GM21515 (cell line): ENCODE results near the gene HAGHL.
A peak's percentile ranks its signal among the peaks of the same experiment; 100 is the strongest.
"Not testable (repeated sequence)": the region's sequence is repeated elsewhere in the genome, so short reads cannot be mapped to it uniquely, and the experiment has no call there.

Experiments used
- ATAC-seq: cut with Tn5 transposase; IDR thresholded peaks from one replicate; pipeline ENCODE4 v1.9.1; 2021; ENCODE audit not compliant: unreplicated experiment

HAGHL gene

DNA sequence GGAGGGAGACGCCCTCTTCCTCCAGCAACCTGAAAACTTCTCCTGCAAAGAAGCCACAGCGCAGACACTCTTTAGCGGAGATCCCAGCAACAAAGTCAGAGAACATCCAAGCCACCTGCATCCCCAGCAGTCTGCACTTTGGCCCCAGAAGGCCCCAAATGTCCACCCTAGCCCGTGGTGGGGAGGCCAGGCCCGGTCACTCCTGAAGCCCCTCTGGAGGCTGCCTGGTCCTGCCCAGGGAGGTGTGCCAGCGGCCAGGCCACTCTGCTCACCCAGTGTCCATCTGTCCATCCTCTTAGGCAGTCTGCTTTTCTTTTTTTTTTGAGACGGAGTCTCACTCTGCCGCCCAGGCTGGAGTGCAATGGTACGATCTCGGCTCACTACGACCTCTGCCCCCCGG is 5.4 kb downstream of the HAGHL start:
- ATAC-seq: no peak

DNA sequence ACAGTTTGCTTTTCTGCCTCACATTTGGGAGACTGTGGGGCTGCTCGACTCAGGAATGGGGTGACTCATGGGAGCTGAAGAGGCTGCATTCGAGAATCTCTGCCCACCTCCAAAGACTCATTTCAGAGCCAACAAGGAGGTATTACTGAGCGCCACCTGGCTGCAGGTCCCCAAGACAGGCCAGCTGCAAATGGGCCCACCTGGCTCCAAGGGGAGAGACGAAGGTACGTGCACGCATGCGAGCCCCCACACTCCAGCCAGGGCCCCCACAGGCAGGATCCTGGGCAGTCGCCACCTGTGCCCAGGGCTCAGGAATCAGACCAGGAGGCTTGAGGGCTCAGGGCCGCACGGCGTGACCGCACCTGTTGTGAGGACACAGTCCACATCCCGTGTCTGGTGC is 6.0 kb downstream of the HAGHL start:
- ATAC-seq: no peak

DNA sequence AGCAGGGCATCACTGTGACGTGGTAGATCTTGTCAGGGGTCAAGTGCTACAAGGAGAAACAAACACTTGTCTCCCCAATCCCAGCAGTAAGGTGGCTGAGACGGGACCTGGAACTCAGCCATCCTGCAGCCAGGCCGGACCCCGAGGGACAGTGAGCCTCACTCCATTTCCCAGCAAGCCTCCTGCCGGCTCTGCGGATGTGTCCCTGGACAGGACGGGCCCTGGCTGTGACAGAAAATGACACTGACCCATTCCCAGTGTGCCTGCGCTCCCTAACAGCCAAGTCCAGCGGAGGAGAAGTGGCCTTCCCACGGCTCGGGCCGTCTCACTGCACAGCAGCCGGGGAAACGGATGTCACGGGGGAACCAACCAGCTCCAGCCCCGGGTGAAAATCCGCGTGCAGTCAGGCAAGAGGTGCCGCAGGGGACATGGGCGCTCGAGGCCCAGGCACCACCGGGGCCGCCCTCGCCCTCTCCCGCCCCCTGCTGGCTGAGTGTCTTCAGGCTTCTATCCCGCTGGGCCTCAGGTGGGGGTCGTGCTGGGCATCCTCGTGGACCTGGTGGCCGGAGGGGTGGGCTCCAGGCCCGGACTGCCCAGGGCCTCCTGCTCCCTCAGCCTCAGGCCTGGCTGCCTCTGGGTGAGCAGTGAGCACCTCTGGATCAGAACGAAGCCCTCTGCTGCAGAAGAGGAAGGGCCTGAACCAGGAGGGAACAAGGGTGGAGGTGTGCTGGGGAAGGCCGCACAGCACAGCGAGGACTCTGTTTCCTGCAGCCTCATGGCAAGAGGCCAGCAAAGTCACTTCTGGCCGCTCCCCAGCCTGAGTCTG is 6.7 kb downstream of the HAGHL start:
- ATAC-seq: no peak

DNA sequence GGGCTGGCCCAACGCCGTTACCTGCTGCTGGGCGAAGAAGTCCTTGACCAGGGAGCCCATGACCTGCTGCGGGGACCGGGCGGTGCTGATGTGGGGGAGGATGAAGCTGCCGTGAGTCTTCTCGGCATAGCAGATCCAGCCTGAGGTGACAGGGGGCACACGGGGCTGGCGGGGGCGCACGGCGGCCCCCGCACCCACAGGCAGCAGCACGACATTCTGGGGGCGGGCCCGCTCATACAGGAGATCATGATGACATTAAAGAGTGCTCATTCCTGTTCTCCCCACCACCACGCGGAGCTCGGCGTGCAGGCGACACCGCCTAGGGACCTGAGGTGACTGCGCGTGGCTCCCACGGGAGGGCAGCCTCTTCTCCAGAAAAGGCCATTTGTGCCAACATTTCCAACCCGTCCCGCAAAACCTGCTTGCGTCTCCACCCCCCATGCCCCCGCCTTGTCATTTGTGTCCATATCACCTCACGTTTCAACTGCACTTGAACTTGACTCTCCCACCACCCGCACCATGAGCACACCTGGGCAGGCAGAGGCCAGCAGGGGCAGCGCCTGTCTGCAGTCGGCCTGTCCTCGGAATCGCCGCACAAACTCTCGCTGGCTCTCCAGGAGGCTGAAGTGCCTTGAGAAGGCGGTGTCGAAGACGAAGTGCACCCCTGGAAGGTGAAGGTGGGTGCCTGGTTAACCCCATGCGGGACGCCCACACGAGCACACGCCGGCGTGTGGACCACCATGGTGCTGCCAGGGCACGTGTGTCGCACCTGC is 7.5 kb downstream of the HAGHL start:
- ATAC-seq: no peak

DNA sequence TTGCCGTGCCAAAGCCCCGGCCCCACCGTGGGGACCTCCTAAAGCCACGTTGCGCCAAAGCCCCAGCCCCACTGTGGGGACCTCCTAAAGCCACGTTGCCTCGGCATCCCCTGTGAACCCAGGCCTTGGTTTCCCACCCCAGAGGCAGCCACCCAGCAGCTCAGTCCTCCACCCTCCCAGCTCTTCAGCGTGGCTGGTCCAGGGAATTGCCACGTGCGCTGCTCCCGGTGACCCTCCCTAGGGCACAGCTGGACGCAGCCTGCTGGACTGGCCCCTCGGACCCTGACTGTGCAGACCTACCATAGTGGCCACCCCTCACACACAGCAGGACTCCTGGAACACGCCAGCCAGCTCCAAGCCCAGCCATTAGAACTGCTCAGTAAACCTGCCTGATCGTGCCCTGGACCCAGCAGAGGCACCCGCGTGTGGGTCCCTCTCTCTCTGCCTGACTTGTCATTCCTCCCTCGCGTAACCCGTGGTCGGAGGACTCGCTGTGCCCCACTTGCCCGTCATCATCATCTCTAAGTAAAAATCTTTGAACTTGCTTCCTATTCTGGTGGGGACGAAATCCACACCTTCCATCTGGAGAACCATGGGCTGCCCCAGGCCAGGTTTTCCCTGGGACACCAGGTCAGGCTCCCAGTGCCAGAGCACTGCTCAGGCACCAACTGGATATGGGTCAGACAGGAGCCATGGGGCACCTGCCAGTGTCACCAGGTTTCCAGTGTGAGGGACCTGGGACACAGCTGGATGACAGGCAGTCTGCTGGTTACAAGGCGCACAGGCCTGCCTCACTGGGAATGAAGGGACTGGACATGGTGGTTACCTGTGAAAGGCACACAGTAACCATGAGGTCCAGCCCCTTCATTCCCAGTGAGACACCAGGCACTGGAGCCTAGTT is 8.3 kb downstream of the HAGHL start:
- ATAC-seq: no peak

DNA sequence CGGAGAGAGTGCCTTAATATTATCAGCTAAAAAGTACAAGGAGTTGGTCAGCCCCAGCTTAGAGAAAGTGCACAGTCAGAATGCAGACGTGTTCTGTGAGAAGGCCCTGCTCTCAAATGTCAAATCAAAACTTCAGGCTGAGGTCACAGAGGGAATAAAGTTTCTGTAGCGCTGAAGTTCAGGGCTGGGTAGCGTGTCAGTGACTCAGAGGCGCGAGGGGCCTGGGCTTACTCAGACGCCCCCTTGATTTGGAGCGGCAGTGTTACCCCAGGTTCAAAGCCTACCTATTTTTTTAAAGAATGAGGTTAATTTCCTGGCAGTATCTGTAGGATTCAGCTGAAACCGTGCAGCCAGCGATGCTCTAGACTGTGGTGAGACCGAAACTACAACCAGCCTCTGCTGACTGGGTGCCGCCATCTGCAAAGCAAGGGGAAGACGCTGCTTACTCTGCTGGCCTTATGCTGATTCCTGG is 9.1 kb downstream of the HAGHL start:
- ATAC-seq: no peak

DNA sequence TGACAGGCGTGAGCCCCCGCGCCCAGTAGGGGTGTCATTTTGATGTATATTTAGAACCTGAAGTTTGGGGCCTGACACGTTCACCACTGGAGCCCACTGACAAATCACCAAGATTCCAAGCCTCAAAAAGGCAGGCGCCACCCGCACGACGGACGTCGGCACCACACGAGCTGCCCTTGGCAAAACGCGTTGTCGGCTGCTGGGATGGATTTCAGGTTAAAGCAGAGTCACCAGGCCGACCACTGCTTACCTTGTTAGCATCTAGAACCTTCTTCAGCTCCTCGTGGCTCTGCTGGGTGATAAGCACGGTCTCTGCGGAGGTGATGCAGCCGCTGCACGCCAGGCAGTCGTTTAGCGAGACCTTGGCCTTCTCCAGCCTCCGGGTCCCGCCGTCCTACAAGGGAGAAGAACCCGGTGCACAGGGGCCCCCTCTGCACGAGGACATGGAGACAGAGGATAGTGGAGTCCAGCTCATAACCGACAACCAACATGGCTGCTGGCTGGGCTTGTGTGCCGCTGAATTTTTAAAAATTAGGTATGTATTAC is 10.1 kb downstream of the HAGHL start:
- no peak for ATAC-seq

DNA sequence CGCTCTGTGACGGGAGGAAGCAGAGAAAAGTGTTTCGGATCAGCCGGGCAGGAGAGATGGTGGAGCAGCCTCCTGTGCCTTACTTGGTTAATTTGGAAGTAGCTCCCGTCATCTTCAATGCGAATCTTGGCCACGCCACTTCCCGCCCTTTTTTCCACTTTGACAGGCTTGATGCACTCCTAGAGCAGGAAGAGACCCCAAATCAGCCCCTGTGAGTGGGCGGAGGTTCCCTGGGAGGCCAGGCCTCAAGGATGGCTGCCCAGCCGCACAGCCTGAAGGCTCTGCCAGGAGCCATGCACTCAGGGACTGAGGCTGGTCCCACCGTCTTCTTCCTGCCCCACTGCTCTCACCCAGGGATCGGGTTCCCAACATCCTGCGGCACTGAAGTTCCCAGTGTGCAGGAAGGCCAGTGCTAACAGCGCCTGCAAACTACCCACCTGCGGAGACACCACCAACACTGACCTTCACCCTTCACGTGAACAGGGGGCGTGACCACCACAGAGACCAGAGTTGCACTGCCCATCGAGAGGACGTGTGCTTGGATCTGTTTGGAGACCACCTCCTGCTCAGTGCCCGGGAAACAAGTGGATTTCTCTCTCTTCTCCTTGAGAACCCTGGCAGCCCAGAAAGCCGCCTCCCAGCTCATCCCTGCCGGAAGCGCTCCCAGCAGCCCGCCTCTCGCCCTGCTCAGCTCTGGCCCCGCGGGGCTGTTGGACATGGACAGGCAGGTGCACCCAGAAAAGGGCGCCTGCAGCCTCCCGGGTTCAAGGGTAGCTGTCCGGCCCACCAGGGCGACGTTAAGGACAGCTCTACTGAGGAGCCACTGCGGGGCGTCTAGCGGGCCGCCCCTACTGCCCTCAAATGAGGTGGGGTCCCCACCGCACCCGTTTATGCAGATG is 12.9 kb downstream of the HAGHL start:
- no peak for ATAC-seq

DNA sequence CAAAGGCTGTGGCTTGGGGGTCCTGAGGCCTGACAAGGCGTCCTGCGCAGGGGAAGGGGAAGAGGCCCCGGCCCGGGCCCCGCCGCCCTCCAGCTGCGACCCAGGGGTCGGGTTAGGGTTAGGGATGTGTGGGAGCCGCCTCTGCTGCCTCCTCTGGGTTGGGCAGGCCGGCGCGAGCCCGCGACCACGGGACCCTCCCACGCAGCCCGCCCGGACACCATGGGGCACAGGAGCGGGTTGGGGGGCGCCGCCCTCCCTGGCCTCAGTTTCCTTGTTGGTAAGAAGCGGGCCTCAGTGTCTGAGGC is 13.5 kb downstream of the HAGHL start:
- ATAC-seq: peak; percentile 3

DNA sequence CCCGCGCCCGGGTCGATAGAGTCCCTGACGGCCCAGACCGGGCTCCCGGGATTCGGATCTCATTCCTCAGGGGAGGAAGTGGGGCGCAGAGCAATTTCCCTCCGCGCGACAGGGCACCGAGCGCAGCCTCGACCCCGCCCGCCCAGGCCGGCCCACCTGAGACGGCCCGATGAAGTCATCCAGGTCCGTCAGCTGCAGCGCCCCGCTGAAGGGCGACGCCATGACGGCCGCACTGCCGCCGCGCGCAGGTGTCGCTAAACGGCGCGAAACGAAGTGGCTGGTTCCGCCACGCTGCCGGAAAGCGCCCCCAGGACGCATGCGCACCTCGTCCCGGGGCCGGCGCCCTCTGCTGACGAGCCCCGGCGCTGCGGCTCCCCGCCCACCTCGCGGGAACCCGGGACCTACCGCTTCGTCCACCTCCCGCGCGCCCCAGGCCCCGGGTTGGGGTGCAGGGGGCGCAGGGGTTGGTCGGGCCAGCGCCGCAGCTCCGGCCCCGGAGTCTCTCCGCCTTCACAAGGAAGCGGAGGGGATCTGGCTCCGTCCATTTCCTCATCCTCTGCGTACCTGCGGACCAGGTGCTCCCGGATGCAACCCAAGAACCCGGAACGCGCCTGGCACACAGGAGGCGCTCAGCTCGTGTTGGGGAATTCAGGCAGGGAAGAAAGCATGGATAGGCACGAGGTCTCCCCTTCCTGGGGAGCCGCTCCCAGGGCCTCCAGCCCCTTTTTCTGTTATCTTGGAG is 14.0 kb downstream of the HAGHL start, which contains the start of gene CIAO3:
Gene CIAO3 (minus strand): TSS at position 234 of the 742 bp plus-strand sequence. CDS start 12 bp downstream, at position 222.
- ATAC-seq: peak; percentile 67

DNA sequence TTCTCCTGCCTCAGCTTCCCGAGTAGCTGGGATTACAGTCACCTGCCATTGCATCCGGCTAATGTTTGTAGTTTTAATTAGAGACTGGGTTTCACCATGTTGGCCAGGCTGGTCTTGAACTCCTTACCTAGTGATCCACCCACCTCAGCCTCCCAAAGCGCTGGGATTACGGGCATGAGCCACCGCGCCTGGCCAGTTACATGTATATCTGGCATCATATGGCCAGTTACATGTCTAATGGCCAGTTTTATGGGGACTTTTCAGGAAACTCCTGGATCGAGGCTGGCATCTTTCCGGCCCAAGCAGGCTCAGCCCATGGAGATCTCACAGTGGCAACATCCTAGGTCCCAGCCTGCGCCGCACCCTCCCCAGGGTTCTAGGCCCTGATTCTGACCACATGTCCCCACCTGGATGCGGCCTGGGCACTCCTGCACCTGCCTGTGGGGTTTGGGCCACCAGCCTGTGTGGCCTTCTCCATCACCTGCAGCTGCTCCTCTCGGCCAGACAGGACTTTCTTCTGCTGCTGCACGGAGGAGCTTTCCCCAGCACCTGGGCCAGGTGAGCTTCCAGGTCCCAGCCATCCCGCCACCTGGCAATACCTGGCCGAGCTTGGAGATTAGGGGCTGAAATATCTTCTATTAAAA is 15.2 kb downstream of the HAGHL start:
- ATAC-seq: no peak

DNA sequence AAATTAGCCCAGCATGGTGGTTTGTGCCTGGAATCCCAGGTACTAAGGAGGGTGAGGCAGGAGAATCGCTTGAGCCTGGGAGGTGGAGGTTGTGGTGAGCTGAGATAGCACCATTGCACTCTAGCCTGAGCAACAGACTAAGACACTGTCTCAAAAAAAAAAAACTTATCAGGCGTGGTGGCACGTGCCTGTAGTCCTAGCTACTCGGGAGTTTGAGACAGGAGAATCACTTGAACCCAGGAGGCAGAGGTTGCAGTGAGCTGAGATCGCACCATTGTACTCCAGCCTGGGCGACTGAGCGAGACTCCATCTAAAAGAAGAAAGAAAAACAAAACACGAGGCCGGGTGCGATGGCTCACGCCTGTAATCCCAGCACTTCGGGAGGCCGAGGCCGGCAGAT is 16.0 kb downstream of the HAGHL start:
- not testable (repeated sequence) for ATAC-seq

DNA sequence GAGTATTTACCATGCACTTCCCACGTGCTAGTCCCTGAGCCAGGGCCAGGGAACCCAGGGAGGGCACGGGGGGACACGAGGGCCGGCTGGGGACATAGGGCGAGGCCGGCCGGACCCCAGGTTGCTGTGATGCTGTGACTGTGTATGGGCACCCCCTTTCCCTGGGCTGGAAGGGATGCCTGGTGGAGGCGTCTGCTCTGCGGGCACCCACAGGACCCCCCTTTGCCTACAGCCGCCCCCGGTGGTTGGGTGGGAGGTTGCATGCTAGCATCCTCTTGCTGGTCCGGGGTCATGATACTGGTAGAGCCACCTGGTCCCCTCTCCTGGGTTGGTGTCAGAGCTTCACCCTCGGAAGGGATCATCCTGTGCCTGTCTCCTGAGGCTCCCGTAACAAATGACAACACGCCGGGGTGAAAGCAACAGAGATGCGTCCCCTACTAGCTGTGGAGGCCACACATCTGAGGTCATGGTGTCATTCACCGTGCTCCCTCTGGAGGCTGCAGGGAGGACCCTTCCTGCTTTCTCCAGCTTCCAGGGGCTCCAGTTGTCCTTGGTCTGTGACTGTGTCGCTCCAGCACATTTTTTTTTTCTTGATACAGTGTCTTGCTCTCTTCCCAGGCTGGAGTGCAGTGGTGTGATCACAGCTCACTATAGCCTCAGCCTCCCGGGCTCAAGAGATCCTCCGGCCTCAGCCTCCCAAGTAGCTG is 17.0 kb downstream of the HAGHL start:
- ATAC-seq: no peak

DNA sequence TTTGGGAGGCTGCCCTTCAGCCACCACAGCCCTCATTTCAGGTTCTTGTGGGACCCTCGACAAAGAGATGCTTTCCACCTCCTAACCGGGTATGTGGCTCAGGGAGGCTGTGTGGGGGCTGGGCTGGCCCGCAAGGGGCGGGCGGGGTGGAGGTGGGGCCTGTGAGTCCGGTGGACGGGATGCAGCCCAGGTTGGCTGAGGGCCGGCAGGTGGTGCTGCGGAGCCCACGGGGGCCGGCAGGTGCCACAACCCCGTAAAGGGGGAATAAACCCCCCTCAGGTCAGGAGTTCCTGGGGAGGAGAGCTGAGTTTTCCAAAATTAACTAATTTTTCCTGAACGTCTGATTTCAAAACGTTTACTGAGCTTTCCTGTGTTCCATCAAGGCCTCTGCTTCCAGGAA is 18.8 kb downstream of the HAGHL start:
- ATAC-seq: no peak

DNA sequence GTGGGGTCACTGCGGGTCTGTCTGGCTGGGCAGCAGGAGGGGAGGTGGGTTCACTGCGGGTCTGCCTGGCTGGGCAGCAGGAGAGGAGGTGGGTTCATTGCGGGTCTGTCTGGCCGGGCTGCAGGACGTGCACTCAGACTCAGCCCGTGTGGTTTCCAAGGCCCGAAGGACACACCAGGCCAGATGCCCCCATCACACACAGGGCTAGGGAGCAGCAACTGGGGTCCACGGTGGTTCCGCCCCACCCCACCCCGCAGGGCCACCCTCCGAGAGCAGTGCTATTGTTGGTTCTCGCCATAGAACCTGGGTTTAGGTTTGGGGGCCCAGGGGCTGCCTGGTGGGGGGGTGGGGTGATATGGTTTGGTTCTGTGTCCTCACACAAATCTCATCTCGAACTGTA is 19.7 kb downstream of the HAGHL start:
- ATAC-seq: no peak

DNA sequence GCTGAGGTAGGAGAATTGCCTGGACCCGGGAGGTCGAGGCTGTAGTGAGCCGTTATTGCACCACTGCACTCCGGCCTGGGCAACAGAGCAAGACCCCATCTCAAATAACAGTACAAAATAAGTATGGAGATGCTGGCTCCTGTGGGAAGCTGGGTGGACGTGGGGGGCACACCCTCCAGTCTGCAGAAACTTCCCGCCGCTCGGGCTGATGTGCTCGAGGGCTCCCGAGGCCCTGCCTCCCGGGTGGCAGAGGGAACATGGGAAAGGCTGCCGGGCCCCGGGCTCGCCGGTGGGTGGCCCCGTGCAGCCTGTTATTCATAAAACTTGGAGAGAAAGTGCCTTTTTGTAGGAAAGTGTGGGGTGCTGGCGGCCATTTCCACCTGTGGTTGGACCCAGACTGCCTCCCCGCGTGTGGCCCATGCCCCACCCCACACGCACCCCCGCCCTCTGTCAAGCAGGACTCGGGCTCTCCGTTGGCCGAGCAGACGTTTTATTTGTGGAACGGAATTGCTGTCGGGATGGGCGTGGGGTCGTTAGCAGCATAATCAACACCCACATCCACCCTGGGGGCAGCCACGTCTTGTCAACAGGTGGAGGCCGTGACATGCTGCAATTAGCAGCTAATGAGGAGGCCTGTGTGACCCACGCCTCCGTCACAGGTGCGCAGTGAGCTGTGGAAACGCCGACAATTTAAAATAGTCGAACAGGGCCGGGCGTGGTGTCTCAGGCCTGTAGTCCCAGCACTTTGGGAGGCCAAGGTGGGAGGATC is 21.3 kb downstream of the HAGHL start:
- ATAC-seq: no peak

DNA sequence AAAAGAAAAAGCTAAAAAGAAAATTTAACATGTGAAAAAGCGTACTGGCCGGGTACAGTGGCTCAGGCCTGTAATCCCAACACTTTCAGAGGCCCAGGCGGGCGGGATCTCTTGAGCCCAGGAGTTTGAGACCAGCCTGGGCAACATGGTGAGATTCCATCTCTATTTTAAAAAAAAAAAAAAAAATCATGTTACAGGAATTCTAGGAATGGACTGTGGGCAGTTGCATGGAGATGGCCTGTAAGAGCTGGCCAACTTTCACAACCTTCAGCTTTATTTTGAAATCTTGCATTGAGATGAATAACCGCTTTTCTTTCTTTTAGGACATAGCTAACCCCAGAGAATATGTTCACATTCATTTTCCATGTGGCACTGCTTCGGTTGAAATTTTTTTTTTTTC is 22.1 kb downstream of the HAGHL start:
- ATAC-seq: no peak
